ENCODE measurements around the gene TMEM63A.

Gene TMEM63A

DNA sequence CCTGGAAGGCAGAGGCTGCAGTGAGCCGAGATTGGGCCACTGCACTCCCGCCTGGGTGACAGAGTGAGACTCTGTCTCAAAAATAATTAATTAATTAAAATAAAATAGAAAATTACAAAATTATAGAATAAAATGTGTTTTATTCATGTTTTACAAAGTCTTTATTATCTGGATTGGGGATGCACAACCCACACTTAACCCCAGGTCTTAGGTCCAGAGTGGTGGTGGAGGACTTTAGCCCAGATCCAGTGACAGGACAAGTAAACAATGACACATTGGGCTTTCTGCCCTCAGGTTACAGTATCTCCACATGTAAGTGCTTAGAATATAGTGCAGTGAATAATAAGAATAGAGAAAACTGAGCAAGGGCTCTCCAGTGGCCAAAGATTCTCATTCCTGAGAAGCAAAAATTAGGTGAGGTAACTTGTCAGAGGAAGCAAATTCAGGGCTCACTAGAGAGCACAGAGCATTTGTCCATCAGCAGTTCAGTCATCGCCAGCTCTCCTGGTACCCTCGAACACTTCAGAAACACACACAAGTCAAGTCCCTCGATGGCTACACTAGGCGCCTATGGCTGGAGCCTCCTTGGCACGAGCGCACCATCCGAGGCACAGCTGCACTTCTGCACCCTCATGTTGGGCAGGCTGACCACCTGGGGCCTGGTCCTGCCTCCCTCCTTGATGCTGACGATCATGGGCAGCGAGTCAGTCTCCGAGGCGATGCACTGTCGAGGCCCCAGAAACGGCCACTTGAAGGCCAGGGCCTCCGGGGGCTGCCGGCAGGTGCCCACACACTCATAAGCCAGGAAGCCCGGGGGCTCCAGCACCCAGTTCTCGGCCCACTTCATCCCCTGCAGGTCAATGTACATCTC lies 4.2 kb upstream of the TMEM63A start:
- Histone ChIP-seq H3K27ac (ENCODE audit: low read depth in 2 of 2, low read length in 2 of 2) (peak overlapping the region; percentile 23 to 62), H3K9me3 (ENCODE audit: control insufficient read depth in 2 of 2, low read length in 2 of 2) (no peaks in the 10 kb centered on the region), H3K27me3 (ENCODE audit: control insufficient read depth in 2 of 2, insufficient read depth in 2 of 2, low read length in 2 of 2) (no peaks in the 10 kb centered on the region), H3K36me3 (ENCODE audit: control insufficient read depth in 2 of 2, insufficient read depth in 2 of 2, low read length in 2 of 2) (peaks cover 0 to 2% of the 10 kb centered on the region in 2 donors), H3K9ac (ENCODE audit: low read depth in 1 of 2, low read length in 2 of 2) (peak overlapping the region in 1 of 2 donors; percentile 66), H3K4me3 (ENCODE audit: low read length in 2 of 2) (peak overlapping the region; percentile 15 to 46), H3K4me1 (ENCODE audit: control insufficient read depth in 2 of 2, insufficient read depth in 2 of 2, low read length in 2 of 2) (peaks cover 32 to 40% of the 10 kb centered on the region in 2 donors)

- peaks cover 0 to 2% of the 10 kb centered on the region in 2 donors for H3K36me3 ChIP-seq (ENCODE audit: control insufficient read depth in 2 of 2, insufficient read depth in 2 of 2, low read length in 2 of 2)
Measured at GRCh38 chr1:225885336-225885735, 3.2 kb upstream of the TMEM63A start.

DNA sequence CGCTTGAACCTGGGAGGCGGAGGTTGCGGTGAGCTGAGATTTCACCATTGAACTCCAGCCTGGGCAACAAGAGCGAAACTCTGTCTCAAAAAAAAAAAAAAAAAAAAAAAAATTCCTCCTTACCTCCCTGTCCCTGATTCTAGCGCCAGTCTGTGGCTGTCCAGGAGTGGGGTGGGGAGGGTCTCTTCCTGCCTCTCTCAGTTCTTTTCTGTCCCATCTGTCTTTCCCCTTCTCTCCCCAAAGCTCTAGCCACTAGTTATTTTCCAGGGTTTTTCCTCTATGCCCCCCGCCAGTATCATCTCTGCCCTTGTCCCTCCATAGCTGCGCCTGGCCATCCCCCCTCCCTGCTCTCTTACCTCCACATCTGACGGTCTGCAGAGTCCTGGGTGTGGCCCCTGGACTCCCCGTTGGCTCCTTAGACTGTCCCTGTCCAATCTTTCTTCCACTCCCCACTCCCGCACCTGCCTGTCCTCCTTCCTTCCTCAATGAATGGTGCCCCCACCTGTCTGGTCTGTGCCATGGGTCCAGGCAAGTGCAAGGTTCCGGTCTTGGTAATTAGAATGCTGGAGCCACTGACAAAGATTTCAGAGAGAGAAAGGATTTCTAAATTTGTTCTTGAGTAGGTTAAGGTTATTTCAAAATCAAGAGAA lies 1.6 kb upstream of the TMEM63A start:
- H3K36me3 ChIP-seq (ENCODE audit: control insufficient read depth in 2 of 2, insufficient read depth in 2 of 2, low read length in 2 of 2) = peaks cover 0 to 2% of the 10 kb centered on the region in 2 donors
- no peaks in the 10 kb centered on the region for H3K9me3 ChIP-seq (ENCODE audit: control insufficient read depth in 2 of 2, low read length in 2 of 2)
- H3K27ac ChIP-seq (ENCODE audit: low read depth in 2 of 2, low read length in 2 of 2) = peak overlapping the region; percentile 98
- H3K27me3 ChIP-seq (ENCODE audit: control insufficient read depth in 2 of 2, insufficient read depth in 2 of 2, low read length in 2 of 2) = no peaks in the 10 kb centered on the region
- peak overlapping the region; percentile 16 to 90 for H3K9ac ChIP-seq (ENCODE audit: low read depth in 1 of 2, low read length in 2 of 2)
- H3K4me3 ChIP-seq (ENCODE audit: low read length in 2 of 2) = peak overlapping the region; percentile 94 to 96
- peaks cover 37 to 43% of the 10 kb centered on the region in 2 donors for H3K4me1 ChIP-seq (ENCODE audit: control insufficient read depth in 2 of 2, insufficient read depth in 2 of 2, low read length in 2 of 2)

More at GRCh38 chr1:225885336-225885735, 3.2 kb upstream of the TMEM63A start:
- Histone ChIP-seq H3K27me3 (ENCODE audit: control insufficient read depth in 2 of 2, insufficient read depth in 2 of 2, low read length in 2 of 2) (no peaks in the 10 kb centered on the region), H3K4me1 (ENCODE audit: control insufficient read depth in 2 of 2, insufficient read depth in 2 of 2, low read length in 2 of 2) (peaks cover 33 to 41% of the 10 kb centered on the region in 2 donors), H3K27ac (ENCODE audit: low read depth in 2 of 2, low read length in 2 of 2) (peak overlapping the region in 1 of 2 donors; percentile 10), H3K9ac (ENCODE audit: low read depth in 1 of 2, low read length in 2 of 2) (no peak overlapping the region), H3K9me3 (ENCODE audit: control insufficient read depth in 2 of 2, low read length in 2 of 2) (no peaks in the 10 kb centered on the region), H3K4me3 (ENCODE audit: low read length in 2 of 2) (no peak overlapping the region)

GRCh38 chr1:225882694-225883615 lies 775 bp upstream of the TMEM63A start:
- H3K9ac ChIP-seq (ENCODE audit: low read depth in 1 of 2, low read length in 2 of 2) = peak overlapping the region; percentile 90 to 94
- no peaks in the 10 kb centered on the region for H3K9me3 ChIP-seq (ENCODE audit: control insufficient read depth in 2 of 2, low read length in 2 of 2)
- H3K27me3 ChIP-seq (ENCODE audit: control insufficient read depth in 2 of 2, insufficient read depth in 2 of 2, low read length in 2 of 2) = no peaks in the 10 kb centered on the region
- peak overlapping the region; percentile 94 to 96 for H3K4me3 ChIP-seq (ENCODE audit: low read length in 2 of 2)
- H3K27ac ChIP-seq (ENCODE audit: low read depth in 2 of 2, low read length in 2 of 2) = peak overlapping the region; percentile 98
- peaks cover 0 to 2% of the 10 kb centered on the region in 2 donors for H3K36me3 ChIP-seq (ENCODE audit: control insufficient read depth in 2 of 2, insufficient read depth in 2 of 2, low read length in 2 of 2)
- H3K4me1 ChIP-seq (ENCODE audit: control insufficient read depth in 2 of 2, insufficient read depth in 2 of 2, low read length in 2 of 2) = peaks cover 43 to 51% of the 10 kb centered on the region in 2 donors

GRCh38 chr1:225881081-225881958 lies 860 bp downstream of the TMEM63A start:
- peaks cover 53 to 61% of the 10 kb centered on the region in 2 donors for H3K4me1 ChIP-seq (ENCODE audit: control insufficient read depth in 2 of 2, insufficient read depth in 2 of 2, low read length in 2 of 2)
- H3K9ac ChIP-seq (ENCODE audit: low read depth in 1 of 2, low read length in 2 of 2) = peak overlapping the region; percentile 90 to 94
- H3K4me3 ChIP-seq (ENCODE audit: low read length in 2 of 2) = peak overlapping the region; percentile 94 to 96
- no peaks in the 10 kb centered on the region for H3K9me3 ChIP-seq (ENCODE audit: control insufficient read depth in 2 of 2, low read length in 2 of 2)
- no peaks in the 10 kb centered on the region for H3K27me3 ChIP-seq (ENCODE audit: control insufficient read depth in 2 of 2, insufficient read depth in 2 of 2, low read length in 2 of 2)
- peak overlapping the region; percentile 98 for H3K27ac ChIP-seq (ENCODE audit: low read depth in 2 of 2, low read length in 2 of 2)
- peaks cover 0 to 4% of the 10 kb centered on the region in 2 donors for H3K36me3 ChIP-seq (ENCODE audit: control insufficient read depth in 2 of 2, insufficient read depth in 2 of 2, low read length in 2 of 2)

- H3K27ac ChIP-seq (ENCODE audit: low read depth in 2 of 2, low read length in 2 of 2) = peak overlapping the region; percentile 98
- peak overlapping the region; percentile 90 to 94 for H3K9ac ChIP-seq (ENCODE audit: low read depth in 1 of 2, low read length in 2 of 2)
- H3K36me3 ChIP-seq (ENCODE audit: control insufficient read depth in 2 of 2, insufficient read depth in 2 of 2, low read length in 2 of 2) = peaks cover 0 to 6% of the 10 kb centered on the region in 2 donors
- no peaks in the 10 kb centered on the region for H3K27me3 ChIP-seq (ENCODE audit: control insufficient read depth in 2 of 2, insufficient read depth in 2 of 2, low read length in 2 of 2)
- H3K4me3 ChIP-seq (ENCODE audit: low read length in 2 of 2) = peak overlapping the region; percentile 11 to 94
- H3K4me1 ChIP-seq (ENCODE audit: control insufficient read depth in 2 of 2, insufficient read depth in 2 of 2, low read length in 2 of 2) = peaks cover 56 to 67% of the 10 kb centered on the region in 2 donors
- H3K9me3 ChIP-seq (ENCODE audit: control insufficient read depth in 2 of 2, low read length in 2 of 2) = no peaks in the 10 kb centered on the region
Measured at GRCh38 chr1:225880636-225881035, 1.5 kb downstream of the TMEM63A start.

DNA sequence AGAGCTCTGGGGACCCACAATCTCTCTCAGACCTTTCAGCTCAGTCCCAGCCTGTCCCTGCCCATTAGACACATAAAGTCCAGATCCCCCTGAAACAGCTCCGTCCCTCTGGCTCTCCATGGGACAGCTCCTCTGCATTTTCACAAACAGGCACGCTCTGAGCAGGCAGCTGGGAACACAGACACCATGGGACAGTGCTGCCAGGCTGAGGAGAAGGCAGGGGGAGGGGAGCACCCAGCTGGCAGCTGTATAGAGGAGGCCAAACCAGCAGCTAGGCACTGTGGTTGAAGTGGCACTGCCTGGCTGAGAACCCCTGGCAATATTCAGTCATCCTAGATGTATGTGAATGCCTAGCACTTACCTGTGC lies 2.0 kb downstream of the TMEM63A start:
- Histone ChIP-seq H3K4me3 (ENCODE audit: low read length in 2 of 2) (peak overlapping the region; percentile 11 to 94), H3K27ac (ENCODE audit: low read depth in 2 of 2, low read length in 2 of 2) (peak overlapping the region; percentile 98), H3K4me1 (ENCODE audit: control insufficient read depth in 2 of 2, insufficient read depth in 2 of 2, low read length in 2 of 2) (peaks cover 58 to 70% of the 10 kb centered on the region in 2 donors), H3K27me3 (ENCODE audit: control insufficient read depth in 2 of 2, insufficient read depth in 2 of 2, low read length in 2 of 2) (no peaks in the 10 kb centered on the region), H3K9ac (ENCODE audit: low read depth in 1 of 2, low read length in 2 of 2) (peak overlapping the region; percentile 90 to 94), H3K9me3 (ENCODE audit: control insufficient read depth in 2 of 2, low read length in 2 of 2) (no peaks in the 10 kb centered on the region), H3K36me3 (ENCODE audit: control insufficient read depth in 2 of 2, insufficient read depth in 2 of 2, low read length in 2 of 2) (peaks cover under 1 to 6% of the 10 kb centered on the region in 2 donors)

DNA sequence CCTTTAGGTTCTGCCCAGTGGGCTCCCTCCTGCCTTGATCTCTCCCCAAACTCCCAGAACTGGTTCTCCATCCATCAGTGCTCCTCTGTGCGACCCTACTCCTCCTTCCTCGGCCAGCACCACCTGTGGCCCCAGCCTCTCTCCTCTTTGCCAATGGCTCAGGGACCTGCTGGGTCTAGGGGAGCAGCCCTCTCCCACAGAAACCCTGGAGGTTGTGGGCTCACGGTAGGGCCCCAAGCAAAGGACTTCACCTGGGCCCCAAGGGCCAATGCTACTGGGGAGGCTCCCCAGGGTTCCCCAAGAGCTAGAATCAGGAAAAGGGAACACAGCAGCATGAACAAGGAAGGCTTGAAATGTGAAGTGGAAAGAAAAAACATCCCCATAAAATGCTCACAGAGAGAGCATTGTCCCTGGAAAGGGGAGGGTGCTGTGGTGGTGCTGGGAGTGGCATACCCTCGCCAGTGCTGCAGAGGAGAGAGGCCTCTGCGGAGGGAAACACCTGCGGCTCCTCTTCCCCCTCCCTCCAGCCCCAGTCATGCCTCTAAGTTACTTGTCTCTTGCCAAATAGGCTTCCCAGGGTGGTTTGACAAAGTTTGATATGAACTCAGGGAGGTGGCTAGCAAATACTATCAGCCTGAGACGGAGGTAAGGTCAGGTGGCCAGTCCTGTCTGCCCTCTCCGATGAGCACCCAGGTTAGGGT lies 2.5 kb downstream of the TMEM63A start:
- no peaks in the 10 kb centered on the region for H3K9me3 ChIP-seq (ENCODE audit: control insufficient read depth in 2 of 2, low read length in 2 of 2)
- H3K27me3 ChIP-seq (ENCODE audit: control insufficient read depth in 2 of 2, insufficient read depth in 2 of 2, low read length in 2 of 2) = no peaks in the 10 kb centered on the region
- H3K4me3 ChIP-seq (ENCODE audit: low read length in 2 of 2) = peak overlapping the region; percentile 61 to 94
- peak overlapping the region; percentile 90 to 94 for H3K9ac ChIP-seq (ENCODE audit: low read depth in 1 of 2, low read length in 2 of 2)
- H3K27ac ChIP-seq (ENCODE audit: low read depth in 2 of 2, low read length in 2 of 2) = peak overlapping the region; percentile 98
- peaks cover 62 to 74% of the 10 kb centered on the region in 2 donors for H3K4me1 ChIP-seq (ENCODE audit: control insufficient read depth in 2 of 2, insufficient read depth in 2 of 2, low read length in 2 of 2)
- peaks cover 4 to 6% of the 10 kb centered on the region in 2 donors for H3K36me3 ChIP-seq (ENCODE audit: control insufficient read depth in 2 of 2, insufficient read depth in 2 of 2, low read length in 2 of 2)

All from mucosa of rectum (tissue), 2 donors.